Measurements from ENCODE around the gene RASGRP1. TPM values are rescaled to one million over a fixed set of nuclear protein-coding genes. Genes with fewer than 3 reads are reported as not detected.
A peak's percentile ranks its signal among the peaks of the same experiment; 100 is the strongest.

Gene RASGRP1
- total RNA-seq, 1 donor = 0.36 TPM

- Histone ChIP-seq H3K4me2 (ENCODE audit: insufficient read depth, low read length) (no peak overlapping the region), H3K79me2 (ENCODE audit: insufficient read depth, low read length) (peaks cover 43% of the 10 kb centered on the region), H3K27ac (ENCODE audit: low read depth, low read length) (no peak overlapping the region), H2AFZ (ENCODE audit: low read length) (no peak overlapping the region), H3K4me1 (ENCODE audit: insufficient read depth, low read length) (peaks cover 6% of the 10 kb centered on the region), H4K20me1 (ENCODE audit: insufficient read depth, low read length) (peaks cover 9% of the 10 kb centered on the region), H3K27me3 (ENCODE audit: insufficient read depth, low read length) (no peaks in the 10 kb centered on the region), H3K9me3 (ENCODE audit: low read depth, low read length) (no peaks in the 10 kb centered on the region), H3K36me3 (ENCODE audit: insufficient read depth, low read length) (no peaks in the 10 kb centered on the region), H3K4me3 (ENCODE audit: insufficient read depth, low read length) (no peak overlapping the region)
- TF ChIP-seq CTCF (IDR thresholded peaks at IDR 0.05; ENCODE audit: extremely low read depth, low read depth, low read length) = no peak
- DNase-seq (ENCODE audit: insufficient read length, low spot score, missing footprints) = no peak
Measured at GRCh38 chr15:38464675-38465074, 99.9 kb downstream of the RASGRP1 start.

- no peaks in the 10 kb centered on the region for H3K9me3 ChIP-seq (ENCODE audit: low read depth, low read length)
- no peak overlapping the region for H3K27ac ChIP-seq (ENCODE audit: low read depth, low read length)
- H3K36me3 ChIP-seq (ENCODE audit: insufficient read depth, low read length) = no peaks in the 10 kb centered on the region
- no peaks in the 10 kb centered on the region for H3K27me3 ChIP-seq (ENCODE audit: insufficient read depth, low read length)
- H4K20me1 ChIP-seq (ENCODE audit: insufficient read depth, low read length) = peaks cover 9% of the 10 kb centered on the region
- no peak overlapping the region for H2AFZ ChIP-seq (ENCODE audit: low read length)
- peaks cover 6% of the 10 kb centered on the region for H3K4me1 ChIP-seq (ENCODE audit: insufficient read depth, low read length)
- H3K4me2 ChIP-seq (ENCODE audit: insufficient read depth, low read length) = no peak overlapping the region
- DNase-seq (ENCODE audit: insufficient read length, low spot score, missing footprints) = no peak
- TF ChIP-seq CTCF (IDR thresholded peaks at IDR 0.05; ENCODE audit: extremely low read depth, low read depth, low read length) = no peak
- H3K4me3 ChIP-seq (ENCODE audit: insufficient read depth, low read length) = no peak overlapping the region
- H3K79me2 ChIP-seq (ENCODE audit: insufficient read depth, low read length) = peaks cover 51% of the 10 kb centered on the region
Measured at GRCh38 chr15:38463893-38464292, 100.7 kb downstream of the RASGRP1 start.

GRCh38 chr15:38461066-38461833 is 103.4 kb downstream of the RASGRP1 start:
- Histone ChIP-seq H3K79me2 (ENCODE audit: insufficient read depth, low read length) (peaks cover 77% of the 10 kb centered on the region), H3K9me3 (ENCODE audit: low read depth, low read length) (no peaks in the 10 kb centered on the region), H3K27me3 (ENCODE audit: insufficient read depth, low read length) (no peaks in the 10 kb centered on the region), H4K20me1 (ENCODE audit: insufficient read depth, low read length) (peaks cover 9% of the 10 kb centered on the region), H3K36me3 (ENCODE audit: insufficient read depth, low read length) (no peaks in the 10 kb centered on the region), H3K27ac (ENCODE audit: low read depth, low read length) (no peak overlapping the region), H3K4me3 (ENCODE audit: insufficient read depth, low read length) (no peak overlapping the region), H3K4me2 (ENCODE audit: insufficient read depth, low read length) (peak overlapping the region; percentile 23), H3K4me1 (ENCODE audit: insufficient read depth, low read length) (peaks cover 6% of the 10 kb centered on the region), H2AFZ (ENCODE audit: low read length) (no peak overlapping the region)
- peak; percentile 51 for DNase-seq (ENCODE audit: insufficient read length, low spot score, missing footprints)
- TF ChIP-seq CTCF (IDR thresholded peaks at IDR 0.05; ENCODE audit: extremely low read depth, low read depth, low read length) = no peak

GRCh38 chr15:38460543-38460942 is 104.1 kb downstream of the RASGRP1 start:
- Histone ChIP-seq H3K4me2 (ENCODE audit: insufficient read depth, low read length) (peak overlapping the region; percentile 23), H4K20me1 (ENCODE audit: insufficient read depth, low read length) (peaks cover 9% of the 10 kb centered on the region), H3K36me3 (ENCODE audit: insufficient read depth, low read length) (no peaks in the 10 kb centered on the region), H3K9me3 (ENCODE audit: low read depth, low read length) (no peaks in the 10 kb centered on the region), H3K79me2 (ENCODE audit: insufficient read depth, low read length) (peaks cover 84% of the 10 kb centered on the region), H3K4me3 (ENCODE audit: insufficient read depth, low read length) (no peak overlapping the region), H2AFZ (ENCODE audit: low read length) (no peak overlapping the region), H3K4me1 (ENCODE audit: insufficient read depth, low read length) (peaks cover 6% of the 10 kb centered on the region), H3K27ac (ENCODE audit: low read depth, low read length) (no peak overlapping the region), H3K27me3 (ENCODE audit: insufficient read depth, low read length) (no peaks in the 10 kb centered on the region)
- no peak for TF ChIP-seq CTCF (IDR thresholded peaks at IDR 0.05; ENCODE audit: extremely low read depth, low read depth, low read length)
- DNase-seq (ENCODE audit: insufficient read length, low spot score, missing footprints) = peak; percentile 31
